Breast epithelium (tissue), 3 donors: ENCODE data around the gene VEGFB.

Source experiments
- POLR2AphosphoS5 ChIP-seq, 3 donors: sonication (generic); formaldehyde crosslinking; IDR thresholded peaks; one replicate each; pipeline ENCODE4 v1.6.1; 2017; ENCODE audit warnings: antibody characterized with exemption in 3 of 3
- TF ChIP-seq, protein P1 (sequence below), 3 donors: fragments of 450-650 bp; IDR thresholded peaks; one replicate each; pipeline ENCODE4 v1.5.1; 2016 to 2017; ENCODE audit warnings: antibody characterized with exemption in 3 of 3, mild to moderate bottlenecking in 3 of 3, moderate library complexity in 3 of 3

DNA sequence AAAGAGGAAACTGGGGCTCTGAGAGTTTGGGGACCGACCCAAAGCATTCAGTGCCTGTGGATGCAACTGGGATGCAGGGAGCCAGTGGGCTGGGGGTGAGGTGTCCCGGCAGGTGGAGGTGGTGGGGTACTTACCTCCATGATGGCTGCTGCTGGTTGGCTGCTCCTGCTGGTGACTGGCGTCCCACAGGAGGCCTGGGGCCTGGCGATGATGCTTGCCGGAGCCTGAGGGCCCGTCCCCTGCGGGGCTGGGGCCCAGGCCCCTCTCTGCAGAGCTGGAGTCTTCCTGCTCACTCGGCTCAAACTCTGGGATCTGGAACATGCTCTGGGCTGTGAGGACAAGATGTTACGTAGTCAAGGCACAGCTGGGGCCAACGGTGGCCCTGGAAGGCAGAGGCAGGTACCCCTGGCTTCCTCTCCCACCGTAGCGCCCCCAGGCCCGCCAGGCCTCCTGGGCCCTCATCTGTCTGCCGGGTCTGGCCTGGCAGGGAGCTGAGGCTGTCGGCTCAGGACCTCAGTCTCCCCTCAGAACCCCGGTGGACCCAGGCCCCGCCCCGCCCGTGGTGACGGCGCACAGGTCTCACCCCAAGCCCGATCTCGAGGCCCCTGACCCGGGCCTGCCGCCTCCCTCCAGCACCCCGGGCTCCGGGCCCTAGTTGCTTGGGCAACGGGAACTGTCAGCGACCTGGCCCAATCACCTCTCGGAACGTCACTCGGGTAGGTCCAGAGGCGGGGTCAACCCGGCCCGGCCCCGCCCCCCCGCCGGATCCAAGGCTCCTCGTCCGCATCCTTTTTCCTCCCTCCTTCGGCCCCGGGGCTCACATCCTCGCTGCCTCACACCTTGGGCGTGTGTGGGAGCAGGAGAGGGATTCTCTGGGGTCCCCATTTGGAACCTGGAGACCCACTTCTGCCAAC, 49.9 kb downstream of the VEGFB start, which contains the start of gene BAD:
- TF ChIP-seq, protein P1, sequence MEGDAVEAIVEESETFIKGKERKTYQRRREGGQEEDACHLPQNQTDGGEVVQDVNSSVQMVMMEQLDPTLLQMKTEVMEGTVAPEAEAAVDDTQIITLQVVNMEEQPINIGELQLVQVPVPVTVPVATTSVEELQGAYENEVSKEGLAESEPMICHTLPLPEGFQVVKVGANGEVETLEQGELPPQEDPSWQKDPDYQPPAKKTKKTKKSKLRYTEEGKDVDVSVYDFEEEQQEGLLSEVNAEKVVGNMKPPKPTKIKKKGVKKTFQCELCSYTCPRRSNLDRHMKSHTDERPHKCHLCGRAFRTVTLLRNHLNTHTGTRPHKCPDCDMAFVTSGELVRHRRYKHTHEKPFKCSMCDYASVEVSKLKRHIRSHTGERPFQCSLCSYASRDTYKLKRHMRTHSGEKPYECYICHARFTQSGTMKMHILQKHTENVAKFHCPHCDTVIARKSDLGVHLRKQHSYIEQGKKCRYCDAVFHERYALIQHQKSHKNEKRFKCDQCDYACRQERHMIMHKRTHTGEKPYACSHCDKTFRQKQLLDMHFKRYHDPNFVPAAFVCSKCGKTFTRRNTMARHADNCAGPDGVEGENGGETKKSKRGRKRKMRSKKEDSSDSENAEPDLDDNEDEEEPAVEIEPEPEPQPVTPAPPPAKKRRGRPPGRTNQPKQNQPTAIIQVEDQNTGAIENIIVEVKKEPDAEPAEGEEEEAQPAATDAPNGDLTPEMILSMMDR (IDR thresholded peaks at IDR 0.05) = no peak
- peak in 1 of 3 donors; percentile 25 for TF ChIP-seq POLR2AphosphoS5 (IDR thresholded peaks at IDR 0.05)
